ENCODE results near the gene SPIRE1. TPM values are rescaled to one million over a fixed set of nuclear protein-coding genes. Genes with fewer than 3 reads are reported as not detected.
"Not testable (repeated sequence)": the region's sequence is repeated elsewhere in the genome, so short reads cannot be mapped to it uniquely, and the experiment has no call there.

SPIRE1 gene
- total and polyA plus RNA-seq, 2 experiments from 2014 or later = 10.7 to 28.6 TPM

GRCh38 chr18:12631831-12632477 lies 26.0 kb downstream of the SPIRE1 start:
- no peak overlapping the region for H3K27ac ChIP-seq
- H3K4me1 ChIP-seq (ENCODE audit: insufficient read depth) = peaks cover 36% of the 10 kb centered on the region
- no peak for DNase-seq
- H4K20me1 ChIP-seq (ENCODE audit: insufficient read depth) = no peaks in the 10 kb centered on the region
- H3K79me2 ChIP-seq (ENCODE audit: insufficient read depth) = peaks cover 74% of the 10 kb centered on the region
- no peaks in the 10 kb centered on the region for H3K9me2 ChIP-seq (ENCODE audit: insufficient read depth)
- no peak overlapping the region for H3K9ac ChIP-seq
- peaks cover 7% of the 10 kb centered on the region; the same call in 1 of the 2 replicates for H3K36me3 ChIP-seq (ENCODE audit: low read depth)
- H3K4me2 ChIP-seq (ENCODE audit: unreplicated experiment) = no peak overlapping the region
- peaks cover 43% of the 10 kb centered on the region for H3F3A ChIP-seq (ENCODE audit: insufficient read depth)
- TF ChIP-seq EZH2phosphoT487 (IDR thresholded peaks at IDR 0.05; ENCODE audit: insufficient read depth, low read depth) (no peak), EZH2 (IDR thresholded peaks at IDR 0.05; ENCODE audit: insufficient read depth, poor library complexity, severe bottlenecking) (no peak)
- in situ Hi-C loops (cut with MboI) = no loop called here
- WGBS, 2 experiments (ENCODE audit: low coverage in 1 of 2, low lambda C conversion rate in 2 of 2, missing lambda C conversion rate in 2 of 2) = 89% methylated on average over 6 of the region's 6 CpGs
- no peaks in the 10 kb centered on the region for H3K9me3 ChIP-seq (ENCODE audit: low read depth)
- H2AFZ ChIP-seq = no peak overlapping the region
- no peaks in the 10 kb centered on the region for H3K27me3 ChIP-seq (replicated peaks; ENCODE audit: insufficient read depth)
- H3K4me3 ChIP-seq = no peak overlapping the region

- peak overlapping the region; percentile 79 for H3K4me2 ChIP-seq (ENCODE audit: unreplicated experiment)
- H3K27ac ChIP-seq = peak overlapping the region; percentile 92
- in situ Hi-C loops (cut with MboI) = no loop called here
Measured at GRCh38 chr18:12630136-12630535, 27.8 kb downstream of the SPIRE1 start.

GRCh38 chr18:12628706-12629702 lies 28.9 kb downstream of the SPIRE1 start:
- H3K4me1 ChIP-seq (ENCODE audit: insufficient read depth) = peaks cover 26% of the 10 kb centered on the region
- no peaks in the 10 kb centered on the region for H4K20me1 ChIP-seq (ENCODE audit: insufficient read depth)
- WGBS, 2 experiments (ENCODE audit: low coverage in 1 of 2, low lambda C conversion rate in 2 of 2, missing lambda C conversion rate in 2 of 2) = 0 to 2% methylated on average over 4 of the region's 4 CpGs
- no peak for TF ChIP-seq EZH2phosphoT487 (IDR thresholded peaks at IDR 0.05; ENCODE audit: insufficient read depth, low read depth)
- no peak for TF ChIP-seq EZH2 (IDR thresholded peaks at IDR 0.05; ENCODE audit: insufficient read depth, poor library complexity, severe bottlenecking)
- in situ Hi-C loops (cut with MboI) = no loop called here
- peaks cover 71% of the 10 kb centered on the region for H3K79me2 ChIP-seq (ENCODE audit: insufficient read depth)
- H3K9me3 ChIP-seq (ENCODE audit: low read depth) = no peaks in the 10 kb centered on the region
- H2AFZ ChIP-seq = no peak overlapping the region
- H3K27ac ChIP-seq = peak overlapping the region; percentile 92
- peaks cover 7% of the 10 kb centered on the region; the same call in 1 of the 2 replicates for H3K36me3 ChIP-seq (ENCODE audit: low read depth)
- no peaks in the 10 kb centered on the region for H3K9me2 ChIP-seq (ENCODE audit: insufficient read depth)
- peak; percentile 91 for DNase-seq
- peaks cover 31% of the 10 kb centered on the region for H3F3A ChIP-seq (ENCODE audit: insufficient read depth)
- no peaks in the 10 kb centered on the region for H3K27me3 ChIP-seq (replicated peaks; ENCODE audit: insufficient read depth)
- H3K4me2 ChIP-seq (ENCODE audit: unreplicated experiment) = peak overlapping the region; percentile 79
- H3K4me3 ChIP-seq = peak overlapping the region; percentile 22
- peak overlapping the region; percentile 71 for H3K9ac ChIP-seq

More at GRCh38 chr18:12630136-12630535, 27.8 kb downstream of the SPIRE1 start:
- H3K4me1 ChIP-seq (ENCODE audit: insufficient read depth) = peaks cover 26% of the 10 kb centered on the region
- H3K36me3 ChIP-seq (ENCODE audit: low read depth) = peaks cover 7% of the 10 kb centered on the region; the same call in 1 of the 2 replicates
- H3K9me3 ChIP-seq (ENCODE audit: low read depth) = no peaks in the 10 kb centered on the region
- H3K4me3 ChIP-seq = no peak overlapping the region
- peak; percentile 55 for DNase-seq
- H3K27me3 ChIP-seq (replicated peaks; ENCODE audit: insufficient read depth) = no peaks in the 10 kb centered on the region
- TF ChIP-seq EZH2phosphoT487 (IDR thresholded peaks at IDR 0.05; ENCODE audit: insufficient read depth, low read depth) = no peak
- no peak for TF ChIP-seq EZH2 (IDR thresholded peaks at IDR 0.05; ENCODE audit: insufficient read depth, poor library complexity, severe bottlenecking)
- peaks cover 71% of the 10 kb centered on the region for H3K79me2 ChIP-seq (ENCODE audit: insufficient read depth)
- H3K9me2 ChIP-seq (ENCODE audit: insufficient read depth) = no peaks in the 10 kb centered on the region
- 70 to 72% methylated on average over 7 of the region's 7 CpGs for WGBS, 2 experiments (ENCODE audit: low coverage in 1 of 2, low lambda C conversion rate in 2 of 2, missing lambda C conversion rate in 2 of 2)
- H3K9ac ChIP-seq = peak overlapping the region; percentile 71
- no peaks in the 10 kb centered on the region for H4K20me1 ChIP-seq (ENCODE audit: insufficient read depth)
- H3F3A ChIP-seq (ENCODE audit: insufficient read depth) = peaks cover 31% of the 10 kb centered on the region
- no peak overlapping the region for H2AFZ ChIP-seq

- in situ Hi-C loops (cut with MboI); H4K20me1 ChIP-seq (ENCODE audit: insufficient read depth); H3K4me2 ChIP-seq (ENCODE audit: unreplicated experiment); H3K27ac ChIP-seq; DNase-seq; H3K27me3 ChIP-seq (replicated peaks; ENCODE audit: insufficient read depth); H2AFZ ChIP-seq; H3K9me3 ChIP-seq (ENCODE audit: low read depth); H3K9ac ChIP-seq; H3K4me3 ChIP-seq; H3K36me3 ChIP-seq (ENCODE audit: low read depth); H3K9me2 ChIP-seq (ENCODE audit: insufficient read depth): not testable (repeated sequence)
- WGBS, 2 experiments (ENCODE audit: low coverage in 1 of 2, low lambda C conversion rate in 2 of 2, missing lambda C conversion rate in 2 of 2) = 93 to 100% methylated on average over 3 of the region's 3 CpGs
- Histone ChIP-seq H3F3A (ENCODE audit: insufficient read depth) (peaks cover 34% of the 10 kb centered on the region), H3K79me2 (ENCODE audit: insufficient read depth) (peaks cover 66% of the 10 kb centered on the region), H3K4me1 (ENCODE audit: insufficient read depth) (peaks cover 27% of the 10 kb centered on the region)
Measured at GRCh38 chr18:12627199-12627598, 30.7 kb downstream of the SPIRE1 start.

All from GM23248 (cell line).